Measurements from ENCODE around the gene MAP1LC3B2.

- no peak for TF ChIP-seq PRDM15 (CRISPR knock-in tag; IDR thresholded peaks at IDR 0.05)
- no peak for TF ChIP-seq CTCF (IDR thresholded peaks at IDR 0.05 in 2 of 3, conservative IDR thresholded peaks at IDR 0.05 in 1 of 3; ENCODE audit: control insufficient read depth in 2 of 3, extremely low read depth in 1 of 3, insufficient read depth in 1 of 3, low read depth in 3 of 3, low read length in 3 of 3)
- TF ChIP-seq ZNF217 (IDR thresholded peaks at IDR 0.05) = no peak
- TF ChIP-seq MEF2A (IDR thresholded peaks at IDR 0.05; ENCODE audit: insufficient read depth, low read depth, low read length) = no peak
- no peak for TF ChIP-seq TAF1 (IDR thresholded peaks at IDR 0.05; ENCODE audit: borderline replicate concordance, low read depth, low read length)
- TF ChIP-seq POLR2A (IDR thresholded peaks at IDR 0.05; ENCODE audit: low read depth, low read length) = no peak
Measured at GRCh38 chr12:116615141-116615861, 56.1 kb downstream of the MAP1LC3B2 start.
